Activated CD4-positive, alpha-beta memory T cell treated with anti-CD3 and anti-CD28 coated beads for 36 hours (primary cell): Measurements from ENCODE around the gene IQSEC1. TPM values are rescaled to one million over a fixed set of nuclear protein-coding genes. Genes with fewer than 3 reads are reported as not detected.

Source experiments
- CTCF ChIA-PET: fragments of 350-600 bp; sonication (Branson Sonifier 250); formaldehyde crosslinking; loops from one replicate; lab custom pipeline; 2021; ENCODE audit warnings: antibody characterized with exemption, inconsistent platforms; lab: Charles Lee
- POLR2A ChIA-PET: fragments of 350-600 bp; sonication (Branson Sonifier 250); formaldehyde crosslinking; loops from one replicate; lab custom pipeline; 2021; ENCODE audit warnings: antibody characterized with exemption; lab: Charles Lee
- DNase-seq: peaks from one replicate; pipeline ENCODE4 v3.0.0-alpha.2; 2020
- H3K27ac Mint-ChIP-seq: one replicate; pipeline ENCODE4 v1.8.0; 2021; ENCODE audit warnings: mixed read lengths
- H3K27me3 Mint-ChIP-seq: one replicate; pipeline ENCODE4 v1.8.0; 2021; ENCODE audit warnings: mixed read lengths
- H3K36me3 Mint-ChIP-seq: one replicate; pipeline ENCODE4 v1.8.0; 2021; ENCODE audit warnings: mixed read lengths
- H3K4me1 Mint-ChIP-seq: one replicate; pipeline ENCODE4 v1.8.0; 2021; ENCODE audit warnings: low read depth, mixed read lengths
- H3K4me3 Mint-ChIP-seq: one replicate; pipeline ENCODE4 v1.8.0; 2021; ENCODE audit warnings: mild to moderate bottlenecking, mixed read lengths
- H3K9me3 Mint-ChIP-seq: one replicate; pipeline ENCODE4 v1.8.0; 2021; ENCODE audit warnings: mixed read lengths
- intact Hi-C: fragments of 100-400 bp; cut with micrococcal nuclease; formaldehyde crosslinking; loops from one replicate; pipeline ENCODE4 v1.15.1; 2023
- total RNA-seq, 2 experiments: library from RNA; stranded (reverse); gene quantifications; one replicate each; pipeline ENCODE4 v1.2.3, GENCODE V29; 2021

IQSEC1 gene
- total RNA-seq, 2 experiments from 2014 or later, result 42.5 to 43.8 TPM

GRCh38 chr3:13018561-13019242, 54.5 kb downstream of the IQSEC1 start:
- intact Hi-C loops, result loop anchor here (10.0 kb wide), 2 partner anchors 354 to 1416 kb away; partner anchors contain the start of gene RAF1
- POLR2A ChIA-PET, result no interaction called here

GRCh38 chr3:13018043-13018451, 55.2 kb downstream of the IQSEC1 start:
- intact Hi-C loops, result loop anchor here (10.0 kb wide), 2 partner anchors 353 to 1417 kb away; partner anchors contain the start of gene RAF1
- H3K4me1 Mint-ChIP-seq, result peaks cover 25% of the 10 kb centered on the region
- no peak overlapping the region for H3K27ac Mint-ChIP-seq
- CTCF ChIA-PET, result interaction anchor here (1.1 to 1.5 kb wide), 2 partner anchors 13 to 23 kb away, joined by 3 to 5 read pairs; no protein-coding TSS in a partner anchor
- H3K4me3 Mint-ChIP-seq, result no peak overlapping the region
- H3K27me3 Mint-ChIP-seq, result no peaks in the 10 kb centered on the region
- H3K36me3 Mint-ChIP-seq, result peaks cover 5% of the 10 kb centered on the region
- H3K9me3 Mint-ChIP-seq, result no peaks in the 10 kb centered on the region
- POLR2A ChIA-PET, result no interaction called here
- DNase-seq, result no peak

More at GRCh38 chr3:13018561-13019242, 54.5 kb downstream of the IQSEC1 start:
- DNase-seq, result no peak
- Mint-ChIP-seq H3K36me3 (no peaks in the 10 kb centered on the region), H3K4me3 (no peak overlapping the region), H3K4me1 (peaks cover 19% of the 10 kb centered on the region), H3K27me3 (no peaks in the 10 kb centered on the region), H3K27ac (no peak overlapping the region), H3K9me3 (no peaks in the 10 kb centered on the region)
- CTCF ChIA-PET, result interaction anchor here (1.1 to 1.5 kb wide), 2 partner anchors 14 to 23 kb away, joined by 3 to 5 read pairs; no protein-coding TSS in a partner anchor

GRCh38 chr3:13017361-13018042, 55.7 kb downstream of the IQSEC1 start:
- H3K27me3 Mint-ChIP-seq, result no peaks in the 10 kb centered on the region
- H3K9me3 Mint-ChIP-seq, result no peaks in the 10 kb centered on the region
- DNase-seq, result no peak
- peaks cover 5% of the 10 kb centered on the region for H3K36me3 Mint-ChIP-seq
- ChIA-PET CTCF (interaction anchor here (1.1 to 2.7 kb wide), 3 partner anchors 13 to 34 kb away, joined by 3 to 12 read pairs (median 5); no protein-coding TSS in a partner anchor), POLR2A (no interaction called here)
- intact Hi-C loops, result loop anchor here (10.0 kb wide), 2 partner anchors 353 to 1417 kb away; partner anchors contain the start of gene RAF1
- H3K27ac Mint-ChIP-seq, result peak overlapping the region; percentile 93
- no peak overlapping the region for H3K4me3 Mint-ChIP-seq
- peaks cover 28% of the 10 kb centered on the region for H3K4me1 Mint-ChIP-seq

- intact Hi-C loops, result loop anchor here (10.0 kb wide), 2 partner anchors 352 to 1418 kb away; partner anchors contain the start of gene RAF1
- Mint-ChIP-seq H3K4me1 (peaks cover 36% of the 10 kb centered on the region), H3K27ac (peak overlapping the region; percentile 93), H3K36me3 (peaks cover 9% of the 10 kb centered on the region), H3K9me3 (no peaks in the 10 kb centered on the region), H3K27me3 (no peaks in the 10 kb centered on the region), H3K4me3 (peak overlapping the region; percentile 74)
- ChIA-PET CTCF (interaction anchor here (2.7 kb wide), 1 partner anchor 33 kb away, joined by 12 read pairs; no protein-coding TSS in a partner anchor), POLR2A (no interaction called here)
- no peak for DNase-seq
Observed at GRCh38 chr3:13016721-13017255, 56.4 kb downstream of the IQSEC1 start.

- peaks cover 41% of the 10 kb centered on the region for H3K4me1 Mint-ChIP-seq
- CTCF ChIA-PET, result interaction anchor here (0.8 to 2.7 kb wide), 4 partner anchors 21 to 632 kb away, joined by 3 to 12 read pairs (median 5); no protein-coding TSS in a partner anchor
- no peaks in the 10 kb centered on the region for H3K9me3 Mint-ChIP-seq
- peak overlapping the region; percentile 93 for H3K27ac Mint-ChIP-seq
- peak; percentile 79 for DNase-seq
- peaks cover 12% of the 10 kb centered on the region for H3K36me3 Mint-ChIP-seq
- H3K27me3 Mint-ChIP-seq, result no peaks in the 10 kb centered on the region
- peak overlapping the region; percentile 74 for H3K4me3 Mint-ChIP-seq
- intact Hi-C loops, result loop anchor here (10.0 kb wide), 2 partner anchors 351 to 1419 kb away; partner anchors contain the start of gene RAF1
- POLR2A ChIA-PET, result interaction anchor here (0.6 to 1.4 kb wide), 3 partner anchors 21 to 455 kb away, joined by 3 to 4 read pairs (median 3); no protein-coding TSS in a partner anchor
Observed at GRCh38 chr3:13016083-13016720, 57.0 kb downstream of the IQSEC1 start.

GRCh38 chr3:13015286-13016082, 57.7 kb downstream of the IQSEC1 start:
- Mint-ChIP-seq H3K27ac (peak overlapping the region; percentile 93), H3K27me3 (no peaks in the 10 kb centered on the region), H3K9me3 (no peaks in the 10 kb centered on the region), H3K4me1 (peaks cover 49% of the 10 kb centered on the region), H3K36me3 (peaks cover 12% of the 10 kb centered on the region), H3K4me3 (peak overlapping the region; percentile 74)
- CTCF ChIA-PET, result interaction anchor here (0.8 to 2.7 kb wide), 5 partner anchors 11 to 633 kb away, joined by 3 to 12 read pairs (median 5); no protein-coding TSS in a partner anchor
- intact Hi-C loops, result loop anchor here (2.0 to 10.0 kb wide), 3 partner anchors 351 to 1419 kb away; partner anchors contain the start of genes NUP210 and RAF1
- POLR2A ChIA-PET, result interaction anchor here (0.6 to 1.4 kb wide), 5 partner anchors 20 to 465 kb away, joined by 3 to 4 read pairs (median 4); partner anchors contain the start of gene HDAC11
- peak; percentile 79 for DNase-seq

GRCh38 chr3:13014755-13015285, 58.4 kb downstream of the IQSEC1 start:
- ChIA-PET CTCF (interaction anchor here (0.6 to 2.7 kb wide), 5 partner anchors 11 to 1169 kb away, joined by 3 to 12 read pairs (median 5); no protein-coding TSS in a partner anchor), POLR2A (interaction anchor here (1.0 to 1.4 kb wide), 5 partner anchors 16 to 465 kb away, joined by 3 to 4 read pairs (median 4); partner anchors contain the start of gene HDAC11)
- Mint-ChIP-seq H3K4me1 (peaks cover 55% of the 10 kb centered on the region), H3K9me3 (no peaks in the 10 kb centered on the region), H3K4me3 (peak overlapping the region; percentile 74), H3K27me3 (no peaks in the 10 kb centered on the region), H3K27ac (peak overlapping the region; percentile 93), H3K36me3 (peaks cover 12% of the 10 kb centered on the region)
- DNase-seq, result peak; percentile 26
- intact Hi-C loops, result loop anchor here (2.0 to 10.0 kb wide), 3 partner anchors 350 to 1420 kb away; partner anchors contain the start of genes NUP210 and RAF1

- ChIA-PET POLR2A (interaction anchor here (1.0 kb wide), 1 partner anchor 15 kb away, joined by 3 read pairs; no protein-coding TSS in a partner anchor), CTCF (interaction anchor here (0.6 to 7.3 kb wide), 3 partner anchors 10 to 1168 kb away, joined by 3 to 71 read pairs (median 5); no protein-coding TSS in a partner anchor)
- Mint-ChIP-seq H3K9me3 (no peaks in the 10 kb centered on the region), H3K4me3 (peak overlapping the region; percentile 74), H3K36me3 (peaks cover 14% of the 10 kb centered on the region), H3K4me1 (peaks cover 62% of the 10 kb centered on the region), H3K27ac (peak overlapping the region; percentile 93), H3K27me3 (no peaks in the 10 kb centered on the region)
- intact Hi-C loops, result loop anchor here (2.0 to 10.0 kb wide), 3 partner anchors 349 to 1421 kb away; partner anchors contain the start of genes NUP210 and RAF1
- peak; percentile 81 for DNase-seq
Observed at GRCh38 chr3:13013994-13014754, 59.1 kb downstream of the IQSEC1 start.

GRCh38 chr3:13013566-13013965, 59.7 kb downstream of the IQSEC1 start:
- peaks cover 15% of the 10 kb centered on the region for H3K36me3 Mint-ChIP-seq
- ChIA-PET CTCF (interaction anchor here (1.1 to 7.3 kb wide), 2 partner anchors 19 to 307 kb away, joined by 3 to 71 read pairs; no protein-coding TSS in a partner anchor), POLR2A (interaction anchor here (0.8 kb wide), 1 partner anchor 53 kb away, joined by 3 read pairs; no protein-coding TSS in a partner anchor)
- peak overlapping the region; percentile 74 for H3K4me3 Mint-ChIP-seq
- H3K27ac Mint-ChIP-seq, result peak overlapping the region; percentile 93
- H3K4me1 Mint-ChIP-seq, result peaks cover 68% of the 10 kb centered on the region
- no peaks in the 10 kb centered on the region for H3K9me3 Mint-ChIP-seq
- H3K27me3 Mint-ChIP-seq, result no peaks in the 10 kb centered on the region
- DNase-seq, result no peak
- intact Hi-C loops, result loop anchor here (10.0 kb wide), 2 partner anchors 349 to 1421 kb away; partner anchors contain the start of gene RAF1
